Measurements from ENCODE around the gene MXI1.
"Not testable (repeated sequence)": the region's sequence is repeated elsewhere in the genome, so short reads cannot be mapped to it uniquely, and the experiment has no call there.

GRCh38 chr10:110251392-110251791 is 44.0 kb downstream of the MXI1 start:
- not testable (repeated sequence) for TF ChIP-seq CTCF (IDR thresholded peaks at IDR 0.05); TEAD1 (CRISPR knock-in tag; IDR thresholded peaks at IDR 0.05); ATF2 (CRISPR knock-in tag; IDR thresholded peaks at IDR 0.05; ENCODE audit: borderline replicate concordance, low read depth); FOXP4 (CRISPR knock-in tag; IDR thresholded peaks at IDR 0.05); MYBL2 (CRISPR knock-in tag; IDR thresholded peaks at IDR 0.05); KAT7 (CRISPR knock-in tag; IDR thresholded peaks at IDR 0.05; ENCODE audit: borderline replicate concordance); ZNF263 (CRISPR knock-in tag; IDR thresholded peaks at IDR 0.05; ENCODE audit: low read depth); GRHL2 (CRISPR knock-in tag; IDR thresholded peaks at IDR 0.05; ENCODE audit: insufficient replicate concordance, severe bottlenecking); NFYB (CRISPR knock-in tag; conservative IDR thresholded peaks at IDR 0.05; ENCODE audit: low read depth); ZMAT4 (CRISPR knock-in tag; IDR thresholded peaks at IDR 0.05); AFF4 (CRISPR knock-in tag; IDR thresholded peaks at IDR 0.05; ENCODE audit: borderline replicate concordance)

Measured in WTC11 (cell line).